Mammary microvascular endothelial cell (primary cell): ENCODE data around the gene OR10X1. TPM values are rescaled to one million over a fixed set of nuclear protein-coding genes. Genes with fewer than 3 reads are reported as not detected.

Experiments used
- total RNA-seq: library from RNA; depleted of rRNA; stranded (reverse); fragments of >200 nt; gene quantifications from 2 replicates; pipeline ENCODE4 v1.2.3, GENCODE V29; 2015

OR10X1 gene
- total RNA-seq: not detected in 2 replicates

GRCh38 chr1:158579733-158580132 is at the start of gene OR10X1:
OR10X1 (minus strand) TSS chr1:158579899; CDS start chr1:158579899, 0 bp downstream.

GRCh38 chr1:158604968-158605367 is 25.3 kb upstream of the OR10X1 start, which contains the start of gene OR10Z1:
OR10Z1 (plus strand) TSS chr1:158605268; CDS start chr1:158606439, 1,171 bp downstream.

GRCh38 chr1:158570480-158570879 is 9.2 kb downstream of the OR10X1 start, which contains the start of gene OR6P1:
OR6P1 (minus strand) TSS chr1:158570580; CDS start chr1:158563604, 6,976 bp downstream.

GRCh38 chr1:158554352-158554751 is 25.3 kb downstream of the OR10X1 start, which contains the start of gene OR6Y1:
OR6Y1 (minus strand) TSS chr1:158554405; CDS start chr1:158548105, 6,300 bp downstream.

Other genes with a start within 250 kb of the OR10X1 start
- gene CD1B, start 248.4 kb downstream of the OR10X1 start, total RNA-seq: not detected in 2 replicates
- not detected in 2 replicates for gene CD1E, start 226.0 kb downstream of the OR10X1 start, total RNA-seq
- not detected in 2 replicates for gene OR10T2, start 180.4 kb downstream of the OR10X1 start, total RNA-seq
- gene OR10K2, start 153.7 kb downstream of the OR10X1 start, total RNA-seq: not detected in 2 replicates
- gene OR10K1, start 118.1 kb downstream of the OR10X1 start, total RNA-seq: not detected in 2 replicates
- not detected in 2 replicates for gene OR10R2, start 107.7 kb downstream of the OR10X1 start, total RNA-seq
- gene OR6Y1, start 25.5 kb downstream of the OR10X1 start, total RNA-seq: not detected in 2 replicates
- gene OR6P1, start 9.3 kb downstream of the OR10X1 start, total RNA-seq: not detected in 2 replicates
- not detected in 2 replicates for gene OR10Z1, start 25.4 kb upstream of the OR10X1 start, total RNA-seq
- under 0.01 and 0.20 TPM in 2 replicates for gene SPTA1, start 106.8 kb upstream of the OR10X1 start, total RNA-seq
- gene OR6K2, start 120.8 kb upstream of the OR10X1 start, total RNA-seq: not detected in 2 replicates
- gene OR6K3, start 140.8 kb upstream of the OR10X1 start, total RNA-seq: not detected in 2 replicates
- not detected in 2 replicates for gene OR6K6, start 174.8 kb upstream of the OR10X1 start, total RNA-seq
- gene OR6N1, start 192.3 kb upstream of the OR10X1 start, total RNA-seq: not detected in 2 replicates
- not detected in 2 replicates for gene OR6N2, start 201.3 kb upstream of the OR10X1 start, total RNA-seq